NAMALWA (cell line): Measurements from ENCODE around the gene JAZF1.

Experiments used
- DNase-seq: peaks from one replicate; pipeline ENCODE4 v3.0.0-alpha.2; 2015; ENCODE audit warnings: low spot score

The JAZF1 gene

DNA sequence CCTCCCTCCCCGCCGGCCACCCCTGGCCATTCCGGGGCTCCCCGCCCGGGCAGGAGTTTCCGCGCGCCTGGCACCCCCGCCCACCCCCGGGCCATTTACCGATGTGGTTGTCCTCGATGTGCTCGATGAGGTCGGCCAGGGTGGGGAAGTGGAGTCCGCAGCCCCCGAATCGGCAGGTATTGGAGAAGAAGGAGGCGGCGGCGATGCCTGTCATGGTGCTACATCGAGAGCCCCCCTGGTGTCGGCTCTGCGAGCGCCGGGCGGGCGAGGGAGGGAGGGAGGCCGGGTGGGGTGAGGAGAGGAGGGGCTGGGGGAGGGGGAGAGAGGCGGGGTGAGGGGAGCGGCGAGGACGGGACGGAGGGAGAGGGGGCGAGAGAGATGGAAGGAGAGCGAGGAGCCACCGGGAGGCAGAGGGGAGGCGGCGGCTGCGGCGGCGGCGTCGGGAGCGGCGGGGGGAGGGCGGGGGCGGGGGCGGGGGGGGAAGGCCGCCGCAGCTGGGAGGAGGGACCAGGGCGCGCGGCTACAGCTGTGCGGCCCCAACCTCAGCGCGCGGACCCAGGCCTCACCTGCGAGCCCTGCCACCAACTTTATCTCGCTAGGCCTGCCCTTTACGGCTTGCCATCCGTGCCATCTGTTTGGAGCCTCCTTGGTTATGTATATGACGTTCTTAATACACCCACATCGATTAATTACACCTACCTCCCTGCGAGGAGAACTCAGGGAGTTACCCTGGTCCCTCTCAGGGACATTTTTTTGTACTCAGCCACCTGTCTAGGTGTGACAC, at the start of gene JAZF1:
Gene JAZF1 (minus strand): TSS at position 432 of the 784 bp plus-strand sequence.
- peak; percentile 85 for DNase-seq

DNA sequence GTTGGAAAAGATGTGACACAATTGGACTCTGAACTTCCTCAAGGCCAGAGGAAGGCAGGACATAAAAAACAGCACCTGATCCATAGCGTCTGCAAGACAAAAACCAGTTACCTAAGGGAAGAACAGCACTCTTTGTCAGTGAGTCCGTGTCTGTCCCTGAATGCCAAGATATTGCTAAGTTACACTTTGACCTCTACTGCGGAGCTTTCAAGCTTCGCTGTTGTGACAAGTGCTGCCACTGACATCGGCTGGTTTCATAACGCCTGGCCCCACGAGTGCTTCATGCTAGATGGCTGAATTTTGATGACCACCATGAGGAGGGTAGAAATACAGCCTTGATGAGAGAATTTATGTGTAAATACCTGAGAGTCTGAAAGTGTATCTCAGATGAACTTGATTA, 49.7 kb upstream of the JAZF1 start:
- no peak for DNase-seq

DNA sequence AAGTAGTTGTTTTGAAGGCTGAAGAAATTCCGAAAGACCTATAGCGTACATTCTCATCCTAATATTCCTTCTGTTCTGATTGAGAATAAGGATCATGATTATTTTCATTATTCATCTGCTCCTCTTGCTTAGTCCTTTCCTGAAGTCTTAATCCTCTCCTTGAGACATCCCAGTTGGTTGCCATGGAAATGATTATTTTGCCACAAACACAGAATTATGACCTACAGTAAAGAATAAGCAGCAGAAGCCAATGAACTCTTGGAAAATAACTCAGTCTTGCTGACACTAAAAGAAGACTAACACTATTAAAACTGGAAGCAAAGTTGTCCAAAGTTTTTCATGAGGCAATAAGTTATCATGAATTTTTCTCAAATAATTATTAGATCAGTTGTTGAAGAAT, 47.8 kb upstream of the JAZF1 start:
- no peak for DNase-seq

DNA sequence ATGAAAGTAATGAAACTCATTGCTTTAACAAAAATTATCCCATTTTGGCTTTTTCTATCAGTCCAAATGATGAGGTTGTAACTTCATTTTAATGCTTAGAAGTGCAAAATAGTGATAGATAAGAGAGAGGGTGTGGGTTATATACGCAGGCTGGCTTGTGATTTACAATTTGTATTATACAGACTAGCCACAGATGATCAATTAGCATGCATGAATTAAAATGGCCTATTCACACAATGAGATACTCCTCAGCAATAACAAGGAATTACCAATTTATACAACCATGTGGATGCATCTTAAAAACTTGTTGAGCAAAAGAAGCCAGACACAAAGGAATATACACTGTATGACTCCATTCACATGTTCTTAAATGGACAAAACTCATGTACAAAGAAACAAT, 45.4 kb upstream of the JAZF1 start:
- DNase-seq = no peak

DNA sequence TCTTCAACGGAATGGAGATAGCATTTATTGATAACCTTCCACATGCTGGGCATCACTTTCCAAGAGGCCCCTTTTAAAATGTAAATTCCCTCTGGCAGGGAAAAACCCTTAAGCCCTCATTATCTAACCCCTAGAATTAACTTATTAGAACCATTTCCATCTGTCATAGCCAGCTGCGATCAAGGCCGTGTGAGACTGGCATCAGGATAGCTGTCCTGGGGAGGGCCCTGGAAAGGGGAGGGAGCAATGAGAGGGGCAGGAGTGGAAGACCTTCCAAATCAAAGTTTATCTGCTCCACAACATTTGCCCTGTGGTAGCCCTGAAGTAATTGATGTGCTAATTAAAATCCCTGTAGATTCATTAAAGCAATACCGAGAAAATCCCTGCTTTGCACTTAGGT, 45.0 kb upstream of the JAZF1 start:
- DNase-seq = no peak

DNA sequence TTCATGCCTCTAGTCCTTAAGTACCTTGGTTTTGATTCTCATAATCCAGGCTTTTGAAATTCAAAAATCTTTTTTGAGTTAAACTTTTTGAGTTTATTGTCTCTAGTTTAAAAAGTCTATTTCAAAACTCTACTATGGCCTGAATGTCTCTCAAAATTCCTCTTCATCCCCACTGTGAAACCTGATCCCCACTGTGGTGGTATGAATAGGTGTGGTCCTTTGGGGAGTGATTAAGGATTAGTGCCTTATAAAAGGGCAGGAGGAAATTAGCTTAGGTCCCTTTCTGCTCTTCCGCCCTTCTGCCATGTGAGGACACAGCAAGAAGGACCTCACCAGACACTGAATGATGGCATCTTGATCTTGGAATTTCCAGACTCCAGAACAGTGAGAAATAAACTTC, 44.1 kb upstream of the JAZF1 start:
- no peak for DNase-seq

DNA sequence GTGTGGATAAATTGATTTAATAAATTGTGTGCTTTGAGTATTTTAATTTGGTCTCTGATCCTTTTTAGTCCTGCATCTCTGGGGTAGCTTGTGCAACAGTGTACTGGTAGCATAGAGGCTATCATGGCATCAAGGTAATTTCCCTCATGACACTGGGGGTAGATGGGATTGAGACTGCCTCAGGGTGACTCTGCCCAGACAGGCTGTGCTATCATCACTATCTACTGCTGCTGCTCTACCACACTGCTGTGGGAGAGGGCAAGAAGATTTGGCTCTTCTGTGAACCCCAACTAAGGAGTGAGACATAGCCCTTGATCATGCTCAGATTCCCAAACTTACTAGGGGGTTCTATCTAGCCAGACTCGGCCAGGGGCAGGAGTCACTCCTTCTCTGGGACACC, 43.6 kb upstream of the JAZF1 start:
- no peak for DNase-seq

DNA sequence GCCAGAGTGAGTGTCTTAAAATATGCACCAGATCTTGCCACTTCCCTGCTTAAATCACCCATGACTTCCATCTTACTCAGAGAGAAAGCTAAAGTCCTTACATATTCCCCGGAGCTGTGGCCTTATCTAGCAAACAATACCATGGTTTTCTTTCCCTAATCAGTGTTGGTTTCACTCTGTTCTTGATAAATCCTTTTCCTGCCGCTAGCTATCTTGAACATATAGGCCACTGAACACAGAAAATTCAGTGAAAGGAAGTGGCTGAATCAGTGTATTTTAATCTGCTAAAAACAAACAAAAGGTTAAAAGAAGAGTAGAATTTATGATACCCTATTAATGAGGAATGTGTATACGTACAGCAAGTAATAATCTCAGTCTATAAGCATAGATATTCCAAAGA, 42.0 kb upstream of the JAZF1 start:
- no peak for DNase-seq

DNA sequence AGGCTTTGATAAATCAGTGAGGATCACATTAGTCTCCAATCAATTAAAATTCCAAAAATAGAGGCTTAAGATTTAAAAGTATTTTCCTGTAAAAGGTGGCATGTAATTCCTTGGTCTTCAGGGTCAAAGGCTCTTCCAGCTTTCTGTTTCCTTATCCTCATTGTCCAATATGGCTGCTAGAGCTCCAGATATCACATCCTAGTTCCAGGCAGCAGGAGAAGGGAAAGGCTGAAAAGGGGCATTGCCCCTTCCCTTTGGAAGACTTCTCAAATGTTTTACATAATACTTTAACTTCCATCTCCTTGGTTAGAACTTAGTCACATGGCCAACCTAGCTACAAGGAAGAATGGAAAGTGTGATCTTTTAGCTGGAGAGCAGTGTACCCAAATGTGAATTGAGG, 39.2 kb upstream of the JAZF1 start:
- no peak for DNase-seq

DNA sequence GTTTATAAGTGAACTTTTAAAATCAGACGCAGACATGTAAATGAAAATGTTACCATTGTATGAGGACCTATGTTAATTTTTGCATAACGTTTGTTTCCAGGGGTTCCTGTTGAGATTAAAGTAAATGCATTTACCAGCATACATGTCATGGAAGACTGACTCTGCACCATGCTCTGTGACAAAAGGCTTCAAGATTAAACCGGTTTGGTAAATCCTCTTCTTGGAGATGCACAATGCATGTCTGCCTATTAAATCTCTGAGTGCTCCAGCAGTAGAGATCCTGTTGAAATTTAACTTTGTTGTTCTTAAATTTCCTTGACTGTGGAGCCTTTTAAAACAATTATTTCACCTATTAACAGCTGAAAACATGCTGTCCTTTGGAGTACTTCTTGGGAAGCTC, 36.5 kb upstream of the JAZF1 start:
- no peak for DNase-seq

DNA sequence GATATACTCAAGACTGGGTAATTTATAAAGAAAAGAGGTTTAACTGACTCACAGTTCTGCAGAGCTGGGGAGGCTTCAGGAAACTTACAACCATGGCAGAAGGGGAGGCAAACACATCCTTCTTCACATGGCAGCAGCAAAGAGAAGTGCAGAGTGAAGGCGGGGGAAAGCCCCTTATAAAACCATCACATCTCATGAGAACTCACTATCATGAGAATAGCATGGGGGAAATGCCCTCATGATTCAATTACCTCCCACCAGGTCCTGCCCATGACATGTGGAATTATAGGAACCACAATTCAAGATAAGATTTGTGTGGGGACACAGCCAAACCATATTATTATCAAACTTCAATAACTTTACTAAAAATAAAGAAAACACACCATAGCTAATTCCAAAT, 30.4 kb upstream of the JAZF1 start:
- DNase-seq = no peak

DNA sequence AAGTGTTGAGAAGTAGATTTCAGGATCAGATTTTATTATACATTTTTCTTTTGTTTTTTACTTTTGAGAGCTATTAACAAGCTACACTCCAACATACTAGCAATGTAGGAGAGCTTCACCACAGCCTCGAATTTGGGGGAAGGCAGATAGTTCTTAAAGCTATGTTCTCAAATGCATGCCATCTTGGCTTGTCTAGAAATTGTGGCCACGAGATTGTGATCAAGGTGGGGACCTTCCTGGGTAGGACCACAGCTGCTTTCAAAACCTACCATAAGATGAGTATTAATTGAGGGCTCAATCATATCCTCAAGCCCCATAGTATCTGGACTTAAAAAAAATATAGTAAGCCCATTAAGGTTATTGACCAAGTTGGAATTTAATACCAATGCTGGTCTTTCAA, 27.9 kb upstream of the JAZF1 start:
- DNase-seq = no peak

DNA sequence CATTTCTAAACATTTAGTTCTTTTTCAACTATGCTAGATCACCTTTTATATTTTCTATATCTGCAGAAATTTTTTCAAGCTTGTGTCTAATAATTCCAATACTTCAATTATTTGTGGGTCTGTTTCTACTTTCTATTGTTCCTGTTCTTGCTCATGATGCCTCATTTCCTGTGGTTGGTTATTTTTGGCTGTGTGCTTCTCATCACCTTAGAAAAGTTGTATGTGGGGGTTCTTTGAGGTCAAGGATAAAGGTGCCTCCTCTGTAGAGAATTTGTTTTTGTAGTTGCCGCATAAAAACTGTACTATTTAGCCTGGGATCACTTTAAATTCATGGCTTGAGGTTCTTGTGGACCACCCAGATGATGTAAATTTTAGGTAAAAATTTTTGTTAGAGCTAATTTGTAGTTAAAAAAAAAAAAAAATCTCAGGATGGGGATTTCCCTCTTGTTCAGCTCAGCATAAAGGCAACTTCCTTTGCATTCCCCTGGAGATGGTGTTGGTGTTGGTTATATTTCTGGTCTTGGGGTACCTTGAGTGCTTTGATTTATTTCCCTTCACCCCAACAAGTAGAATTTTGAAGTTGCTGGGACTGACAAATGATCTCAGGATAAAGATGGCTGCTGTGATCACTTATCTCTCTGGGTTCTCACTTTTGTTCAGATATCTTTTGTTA, 27.0 kb upstream of the JAZF1 start:
- DNase-seq = peak; percentile 37

DNA sequence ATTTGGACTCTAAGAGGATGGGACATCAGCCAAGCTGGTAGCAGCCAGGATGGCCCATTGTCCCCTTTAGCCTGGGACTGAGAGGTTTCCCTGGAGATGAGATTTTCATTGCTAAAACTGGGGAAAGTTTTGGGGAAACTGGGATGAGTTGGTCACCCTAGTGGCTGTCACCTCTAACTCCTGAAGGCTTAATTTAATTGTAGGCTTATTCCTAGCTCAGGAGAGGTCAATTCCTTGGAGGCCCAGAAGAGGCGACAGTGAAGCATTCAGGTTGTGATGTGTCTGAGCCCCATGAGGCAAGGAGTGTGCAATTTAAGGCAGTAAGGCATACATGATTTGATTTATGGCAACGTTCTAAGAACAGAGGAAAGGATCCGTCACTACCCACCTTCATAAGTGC, 24.9 kb upstream of the JAZF1 start:
- no peak for DNase-seq

DNA sequence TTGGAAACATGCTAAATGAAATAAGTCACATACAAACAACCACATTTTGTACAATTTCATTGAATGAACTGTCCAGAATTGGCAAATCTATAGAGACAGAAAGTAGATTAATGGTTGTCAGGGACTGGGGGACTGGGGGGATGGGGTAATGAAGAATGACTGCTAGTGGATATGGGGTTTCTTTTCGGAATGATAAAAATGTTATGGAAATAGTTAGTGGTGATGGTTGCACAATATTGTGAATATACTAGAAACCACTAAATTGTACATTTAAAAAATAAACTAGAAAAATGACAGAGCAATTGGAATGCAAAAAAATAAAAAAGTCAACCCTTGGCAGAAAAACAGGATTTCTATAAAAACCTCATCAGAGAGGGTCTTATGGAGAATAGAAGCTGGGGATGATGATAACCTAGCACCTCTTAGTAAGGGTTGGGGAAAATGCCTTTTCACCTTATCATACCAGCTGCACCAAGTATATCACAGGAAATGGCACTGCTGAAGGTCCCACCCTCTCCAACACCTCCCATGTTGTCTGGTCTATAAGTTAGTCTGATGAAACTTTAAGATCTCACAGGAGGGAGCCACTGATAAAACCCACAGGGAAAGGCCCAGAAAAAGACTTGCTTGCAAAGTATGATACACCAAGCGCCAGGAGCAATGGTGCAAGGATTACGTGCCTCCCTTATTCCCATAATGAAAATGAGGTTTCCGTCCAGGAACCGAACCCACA, 23.1 kb upstream of the JAZF1 start:
- DNase-seq = no peak

DNA sequence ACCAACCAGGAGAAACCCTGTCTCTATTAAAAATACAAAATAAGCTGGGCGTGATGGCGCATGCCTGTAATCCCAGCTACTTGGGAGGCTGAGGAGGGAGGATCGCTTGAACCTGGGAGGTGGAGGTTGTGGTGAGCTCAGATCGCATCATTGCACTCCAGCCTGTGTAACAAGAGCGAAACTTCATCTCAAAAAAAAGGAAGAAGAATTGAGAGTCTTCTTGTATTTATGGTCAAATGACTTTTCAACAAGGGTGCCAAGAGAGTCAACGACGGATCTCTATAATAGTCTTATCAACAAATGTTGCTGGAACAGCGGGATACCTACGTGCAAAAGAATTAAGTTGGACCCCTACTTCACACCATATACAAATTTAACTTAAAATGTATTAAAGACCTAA, 21.6 kb upstream of the JAZF1 start:
- DNase-seq = no peak

DNA sequence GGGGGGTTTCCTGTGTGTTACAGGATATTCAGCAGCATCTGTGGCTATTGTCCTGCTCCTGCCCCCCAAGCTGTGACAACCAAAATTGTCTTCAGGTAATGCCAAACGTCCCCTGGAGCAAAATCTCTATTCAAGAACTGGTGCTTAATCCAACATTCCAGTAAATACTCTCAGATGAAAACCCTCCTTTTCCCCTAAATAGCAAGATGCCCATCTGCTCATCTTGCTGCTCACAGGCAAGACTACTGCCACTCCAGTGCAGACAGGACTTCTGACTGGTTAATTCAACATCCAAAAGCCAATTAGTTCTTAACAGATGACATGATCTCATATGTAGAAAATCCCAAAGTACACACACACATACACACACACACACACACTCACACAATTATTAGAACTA, 20.5 kb upstream of the JAZF1 start:
- no peak for DNase-seq

DNA sequence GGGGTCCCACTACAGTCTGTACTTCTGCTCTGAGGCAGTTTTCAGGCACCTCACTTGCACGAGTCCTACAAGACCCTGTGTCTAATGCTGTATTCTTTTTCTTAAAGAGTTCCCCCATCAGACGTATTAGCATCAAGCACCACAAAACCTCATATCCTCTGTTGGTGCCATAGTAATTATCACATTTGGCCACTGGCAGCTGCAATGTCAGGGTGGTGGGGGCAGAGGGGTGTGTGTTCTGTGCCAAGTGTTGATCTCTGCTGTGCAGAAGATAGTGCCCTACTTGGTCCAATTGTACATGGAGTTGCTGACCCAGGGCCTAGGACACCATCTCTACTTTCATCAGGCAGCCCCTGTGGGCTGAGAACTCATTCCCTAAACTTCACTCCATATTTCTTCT, 20.0 kb upstream of the JAZF1 start:
- DNase-seq = peak; percentile 38

DNA sequence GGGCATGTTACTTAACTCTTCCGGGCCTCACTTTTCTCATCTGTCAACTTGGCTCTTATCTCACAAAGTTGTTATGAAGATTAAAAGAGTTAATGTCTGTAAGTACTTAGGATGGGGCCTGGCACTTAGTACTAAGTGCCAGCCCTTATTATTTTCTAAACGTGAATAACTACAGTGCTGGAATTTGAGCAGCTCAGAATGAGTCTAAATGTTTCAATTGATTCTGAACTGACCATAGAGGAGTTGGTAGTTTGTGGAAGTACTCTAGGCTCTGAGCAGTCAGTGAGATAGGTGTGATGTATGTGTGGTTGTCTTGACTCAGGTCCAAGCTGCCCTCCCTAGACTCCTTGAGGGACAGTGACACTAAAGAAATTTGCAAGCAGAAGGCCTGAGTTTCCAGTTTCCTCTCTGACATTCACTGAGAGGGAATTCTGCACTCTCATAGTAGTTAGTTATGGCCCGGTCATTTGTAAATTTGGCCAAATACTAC, 18.5 kb upstream of the JAZF1 start:
- no peak for DNase-seq

DNA sequence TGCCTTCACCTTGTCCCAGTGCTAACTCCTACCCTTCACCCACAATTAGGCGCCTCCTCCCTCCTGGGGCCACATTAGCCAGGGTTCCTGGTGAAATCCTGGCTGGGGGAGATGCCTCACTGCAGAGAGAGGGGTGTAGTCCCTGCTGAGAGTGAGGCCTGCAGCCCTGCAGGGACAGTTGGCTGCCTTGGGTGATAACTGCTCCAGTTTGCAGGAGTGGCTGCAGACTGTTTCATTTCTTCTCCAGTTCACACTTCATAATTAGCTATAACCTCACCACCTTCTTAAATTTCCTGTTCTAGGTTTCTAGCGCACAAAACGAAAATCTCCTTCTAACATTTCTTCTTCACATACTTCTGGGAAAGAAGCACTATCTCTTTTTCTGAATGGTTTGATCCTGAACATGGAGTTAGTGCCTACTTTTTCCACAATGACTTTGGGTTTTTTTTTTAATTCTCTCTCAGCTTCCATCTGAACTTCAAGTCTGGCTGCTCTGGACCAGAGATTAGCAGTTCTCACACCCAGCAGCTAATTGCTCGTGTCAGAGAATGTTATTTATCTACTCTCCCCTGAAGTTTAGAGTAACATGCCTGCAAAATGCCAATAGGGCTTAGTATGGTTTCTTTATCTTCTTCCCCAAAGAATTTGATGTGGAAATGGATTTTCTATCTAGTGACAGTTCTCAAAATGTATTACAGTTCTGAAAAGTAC, 15.5 kb upstream of the JAZF1 start:
- DNase-seq = no peak

DNA sequence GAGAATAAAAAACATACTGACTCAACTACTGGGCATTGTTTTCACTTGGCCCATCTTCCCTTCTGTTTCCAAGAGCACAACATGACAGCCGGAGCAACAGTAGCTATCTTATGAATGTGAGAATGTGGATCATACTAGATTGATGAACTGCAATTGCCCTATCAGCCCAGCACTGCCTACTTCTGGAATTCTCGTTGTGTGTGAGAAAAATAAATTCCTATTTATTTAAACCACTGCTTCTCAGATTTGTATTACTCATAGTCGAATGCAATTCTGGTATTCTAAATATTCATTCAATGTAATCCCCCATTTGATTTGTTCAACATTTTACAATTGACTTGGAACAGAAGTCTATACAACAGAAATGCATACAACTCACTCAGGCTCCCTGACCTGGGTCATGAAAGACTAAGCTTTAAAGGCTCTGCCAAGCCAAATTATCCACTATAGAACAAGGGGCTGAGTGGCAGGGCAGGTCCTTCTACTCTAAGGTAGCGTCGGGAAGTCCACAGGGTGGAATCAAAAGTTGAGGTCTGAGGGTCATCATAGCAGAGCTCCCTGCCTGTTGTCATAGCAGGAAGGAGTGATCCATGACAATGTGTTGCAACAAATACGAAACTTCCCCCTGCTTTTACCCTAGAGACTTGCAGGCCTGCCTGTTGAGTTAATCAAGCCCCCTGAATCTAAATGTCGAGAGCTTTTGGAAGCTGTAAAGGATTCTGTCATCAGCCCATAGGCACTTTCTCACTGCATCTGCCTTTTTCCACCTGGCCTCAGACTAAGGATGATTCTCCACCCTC, 12.4 kb upstream of the JAZF1 start:
- DNase-seq = no peak

DNA sequence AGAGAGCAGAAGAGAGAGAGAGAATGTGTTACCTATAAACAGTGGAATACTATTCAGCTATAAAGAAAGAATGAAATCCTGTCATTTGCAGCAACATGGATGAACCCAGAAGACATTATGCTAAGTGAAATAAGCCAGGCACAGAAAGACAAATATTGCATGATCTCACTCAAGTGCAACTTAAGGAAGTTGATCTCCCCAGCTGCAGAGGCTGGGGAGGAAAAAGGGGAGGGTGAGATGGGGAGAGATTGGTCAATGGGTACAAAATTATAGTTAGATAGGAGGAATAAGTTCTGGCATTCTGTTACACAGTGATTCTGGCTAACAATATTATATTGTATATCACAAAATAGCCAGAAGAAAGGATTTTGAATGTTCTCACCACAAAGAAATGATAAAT, 11.2 kb upstream of the JAZF1 start:
- DNase-seq = no peak
